Liver (tissue), 9 donors: ENCODE results near the gene USP6NL. TPM values are rescaled to one million over a fixed set of nuclear protein-coding genes. Genes with fewer than 3 reads are reported as not detected.

Source experiments
- DNase-seq: peaks from one replicate; pipeline ENCODE4 v3.0.0-alpha.2; 2017; ENCODE audit warnings: low spot score
- H3K27ac ChIP-seq, 2 donors: one replicate each; pipeline ENCODE4 v1.7.0; 2013; ENCODE audit warnings: inconsistent platforms in 2 of 2, low read length in 2 of 2, control low read depth in 1 of 2, low read depth in 1 of 2, mild to moderate bottlenecking in 1 of 2
- H3K27me3 ChIP-seq, 4 donors: one replicate each; pipeline versions ENCODE4 v1.6.1 to v1.7.0; 2013; ENCODE audit warnings: low read length in 3 of 4, inconsistent platforms in 1 of 4, mild to moderate bottlenecking in 1 of 4, moderate library complexity in 1 of 4; ENCODE audit not compliant: control insufficient read depth in 4 of 4, insufficient read depth in 4 of 4
- H3K36me3 ChIP-seq, 4 donors: one replicate each; pipeline versions ENCODE4 v1.6.1 to v1.7.0; 2013; ENCODE audit warnings: low read length in 3 of 4, mild to moderate bottlenecking in 3 of 4, low read depth in 1 of 4, moderate library complexity in 1 of 4; ENCODE audit not compliant: control insufficient read depth in 4 of 4, insufficient read depth in 3 of 4
- H3K4me1 ChIP-seq, 4 donors: one replicate each; pipeline versions ENCODE4 v1.6.1 to v1.7.0; 2013; ENCODE audit warnings: low read length in 3 of 4, mild to moderate bottlenecking in 3 of 4, moderate library complexity in 1 of 4; ENCODE audit not compliant: control insufficient read depth in 4 of 4, insufficient read depth in 4 of 4
- H3K4me3 ChIP-seq, 3 donors: one replicate each; pipeline versions ENCODE4 v1.6.1 to v1.7.0; 2013; ENCODE audit warnings: low read length in 3 of 3, control low read depth in 1 of 3, low read depth in 1 of 3, mild to moderate bottlenecking in 1 of 3
- H3K9ac ChIP-seq, 2 donors: one replicate each; pipeline ENCODE4 v1.7.0; 2013; ENCODE audit warnings: low read length in 2 of 2, mild to moderate bottlenecking in 2 of 2, moderate library complexity in 2 of 2, control low read depth in 1 of 2, low read depth in 1 of 2
- H3K9me3 ChIP-seq, 4 donors: one replicate each; pipeline versions ENCODE4 v1.6.1 to v1.7.0; 2013; ENCODE audit warnings: low read length in 3 of 4; ENCODE audit not compliant: control insufficient read depth in 4 of 4
- EGR1 ChIP-seq, 2 donors: IDR thresholded peaks; 2 replicates each; pipeline ENCODE4 v1.6.1; 2016 to 2018; ENCODE audit warnings: antibody characterized with exemption in 2 of 2, low read depth in 2 of 2
- FOXA1 ChIP-seq: IDR thresholded peaks from 2 replicates; pipeline ENCODE4 v1.6.1; 2016; ENCODE audit warnings: antibody characterized with exemption
- FOXA2 ChIP-seq: IDR thresholded peaks from 2 replicates; pipeline ENCODE4 v1.6.1; 2016; ENCODE audit warnings: antibody characterized with exemption
- GABPA ChIP-seq, 2 donors: IDR thresholded peaks in 1 of 2; conservative IDR thresholded peaks in 1 of 2; 2 replicates each; pipeline ENCODE4 v1.6.1; 2016; ENCODE audit warnings: antibody characterized with exemption in 2 of 2, mild to moderate bottlenecking in 1 of 2, moderate library complexity in 1 of 2
- HNF4A ChIP-seq, 2 donors: conservative IDR thresholded peaks; 2 replicates each; pipeline ENCODE4 v1.6.1; 2016; ENCODE audit warnings: antibody characterized with exemption in 2 of 2, mild to moderate bottlenecking in 2 of 2
- HNF4G ChIP-seq: IDR thresholded peaks from 2 replicates; pipeline ENCODE4 v1.6.1; 2016; ENCODE audit warnings: antibody characterized with exemption
- JUND ChIP-seq, 2 donors: IDR thresholded peaks; 2 replicates each; pipeline ENCODE4 v1.6.1; 2016; ENCODE audit warnings: antibody characterized with exemption in 2 of 2
- NR2F2 ChIP-seq: IDR thresholded peaks from 2 replicates; pipeline ENCODE4 v1.6.1; 2016; ENCODE audit warnings: antibody characterized with exemption
- RAD21 ChIP-seq, 2 donors: IDR thresholded peaks; 2 replicates each; pipeline ENCODE4 v1.6.1; 2016; ENCODE audit warnings: antibody characterized with exemption in 2 of 2, mild to moderate bottlenecking in 2 of 2
- RXRA ChIP-seq, 2 donors: IDR thresholded peaks; 2 replicates each; pipeline ENCODE4 v1.6.1; 2017 to 2018; ENCODE audit warnings: antibody characterized with exemption in 2 of 2, mild to moderate bottlenecking in 1 of 2
- SP1 ChIP-seq: IDR thresholded peaks from 2 replicates; pipeline ENCODE4 v1.6.1; 2018; ENCODE audit warnings: antibody characterized with exemption, mild to moderate bottlenecking
- TAF1 ChIP-seq: conservative IDR thresholded peaks from 2 replicates; pipeline ENCODE4 v1.6.1; 2016; ENCODE audit warnings: antibody characterized with exemption, mild to moderate bottlenecking
- YY1 ChIP-seq: IDR thresholded peaks from 2 replicates; pipeline ENCODE4 v1.6.1; 2016; ENCODE audit warnings: antibody characterized with exemption, mild to moderate bottlenecking
- WGBS: extraction: QIAGEN DNeasy Blood & Tissue Kit; methylation state at CpG from one replicate; pipeline ENCODE4 v1.1.7; 2013; 5-methylcytosine and 5-hydroxymethylcytosine counted together
- polyA plus RNA-seq, 2 donors: library from polyadenylated mRNA; stranded (reverse) in 1 of 2; unstranded in 1 of 2; fragments of 200-250 nt in 1 of 2; fragments of >200 nt in 1 of 2; fragmentation: Nextera tagmentation in 1 of 2; extraction: Ambion mirVana in 1 of 2; gene quantifications; one replicate each; pipeline versions ENCODE4 v1.2.1 to v1.2.3, GENCODE V29; 2013 to 2015
- total RNA-seq, 2 donors: library from RNA; depleted of rRNA; stranded (reverse); fragments of >200 nt; gene quantifications; one replicate each; pipeline ENCODE4 v1.2.3, GENCODE V29; 2014
- TF ChIP-seq, protein P1 (sequence below): IDR thresholded peaks from 2 replicates; pipeline ENCODE4 v1.6.1; 2016; ENCODE audit warnings: antibody characterized with exemption
- TF ChIP-seq, protein P2 (sequence below): fragments of 150-350 bp; IDR thresholded peaks from 2 replicates; pipeline ENCODE4 v1.5.1; 2017; ENCODE audit warnings: improper control_type of control experiment, low read depth, low read length; ENCODE audit not compliant: missing input control
- TF ChIP-seq, protein P3 (sequence below): IDR thresholded peaks from 2 replicates; pipeline ENCODE4 v1.6.1; 2016; ENCODE audit warnings: antibody characterized with exemption, mild to moderate bottlenecking
- TF ChIP-seq, protein P4 (sequence below): IDR thresholded peaks from 2 replicates; pipeline ENCODE4 v1.6.1; 2016; ENCODE audit warnings: antibody characterized with exemption
- TF ChIP-seq, protein P5 (sequence below): IDR thresholded peaks from 2 replicates; pipeline ENCODE4 v1.6.1; 2016; ENCODE audit warnings: antibody characterized with exemption
- donor health status: healthy.
- donor health status: healthy.
- donor health status: healthy.
- donor health status: healthy.
- donor health status: healthy.

USP6NL gene
- total and polyA plus RNA-seq, 4 donors = 3.8 to 15.0 (median 10.2) TPM

DNA sequence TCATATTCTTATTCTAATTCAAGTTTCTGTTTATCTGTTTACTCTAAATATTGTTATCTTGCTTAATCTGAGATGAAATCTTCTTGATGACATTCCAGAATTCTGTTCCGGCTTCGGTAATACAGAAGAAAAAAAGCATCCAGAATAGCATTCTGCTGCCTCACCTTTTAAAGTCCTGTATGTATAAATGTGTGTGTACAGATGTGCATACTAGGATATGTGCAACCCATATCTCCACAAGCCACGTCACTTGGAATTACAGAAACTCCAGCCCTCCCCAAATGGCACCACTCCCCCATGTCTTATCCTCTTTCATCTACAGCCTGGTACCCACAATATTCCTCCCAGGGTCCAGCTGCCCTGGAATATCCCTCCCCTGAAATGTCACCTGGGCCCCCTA is 27.9 kb upstream of the USP6NL start:
- DNase-seq = no peak
- TF ChIP-seq FOXA1 = no peak
- TF ChIP-seq GABPA (IDR thresholded peaks at IDR 0.05 in 1 of 2, conservative IDR thresholded peaks at IDR 0.05 in 1 of 2) = no peak
- TF ChIP-seq, protein P1, sequence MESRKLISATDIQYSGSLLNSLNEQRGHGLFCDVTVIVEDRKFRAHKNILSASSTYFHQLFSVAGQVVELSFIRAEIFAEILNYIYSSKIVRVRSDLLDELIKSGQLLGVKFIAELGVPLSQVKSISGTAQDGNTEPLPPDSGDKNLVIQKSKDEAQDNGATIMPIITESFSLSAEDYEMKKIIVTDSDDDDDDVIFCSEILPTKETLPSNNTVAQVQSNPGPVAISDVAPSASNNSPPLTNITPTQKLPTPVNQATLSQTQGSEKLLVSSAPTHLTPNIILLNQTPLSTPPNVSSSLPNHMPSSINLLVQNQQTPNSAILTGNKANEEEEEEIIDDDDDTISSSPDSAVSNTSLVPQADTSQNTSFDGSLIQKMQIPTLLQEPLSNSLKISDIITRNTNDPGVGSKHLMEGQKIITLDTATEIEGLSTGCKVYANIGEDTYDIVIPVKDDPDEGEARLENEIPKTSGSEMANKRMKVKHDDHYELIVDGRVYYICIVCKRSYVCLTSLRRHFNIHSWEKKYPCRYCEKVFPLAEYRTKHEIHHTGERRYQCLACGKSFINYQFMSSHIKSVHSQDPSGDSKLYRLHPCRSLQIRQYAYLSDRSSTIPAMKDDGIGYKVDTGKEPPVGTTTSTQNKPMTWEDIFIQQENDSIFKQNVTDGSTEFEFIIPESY = no peak
- no peak for TF ChIP-seq JUND (IDR thresholded peaks at IDR 0.05)
- TF ChIP-seq HNF4A (conservative IDR thresholded peaks at IDR 0.05) = no peak
- TF ChIP-seq NR2F2 = no peak
- TF ChIP-seq YY1 = no peak
- TF ChIP-seq, protein P2, sequence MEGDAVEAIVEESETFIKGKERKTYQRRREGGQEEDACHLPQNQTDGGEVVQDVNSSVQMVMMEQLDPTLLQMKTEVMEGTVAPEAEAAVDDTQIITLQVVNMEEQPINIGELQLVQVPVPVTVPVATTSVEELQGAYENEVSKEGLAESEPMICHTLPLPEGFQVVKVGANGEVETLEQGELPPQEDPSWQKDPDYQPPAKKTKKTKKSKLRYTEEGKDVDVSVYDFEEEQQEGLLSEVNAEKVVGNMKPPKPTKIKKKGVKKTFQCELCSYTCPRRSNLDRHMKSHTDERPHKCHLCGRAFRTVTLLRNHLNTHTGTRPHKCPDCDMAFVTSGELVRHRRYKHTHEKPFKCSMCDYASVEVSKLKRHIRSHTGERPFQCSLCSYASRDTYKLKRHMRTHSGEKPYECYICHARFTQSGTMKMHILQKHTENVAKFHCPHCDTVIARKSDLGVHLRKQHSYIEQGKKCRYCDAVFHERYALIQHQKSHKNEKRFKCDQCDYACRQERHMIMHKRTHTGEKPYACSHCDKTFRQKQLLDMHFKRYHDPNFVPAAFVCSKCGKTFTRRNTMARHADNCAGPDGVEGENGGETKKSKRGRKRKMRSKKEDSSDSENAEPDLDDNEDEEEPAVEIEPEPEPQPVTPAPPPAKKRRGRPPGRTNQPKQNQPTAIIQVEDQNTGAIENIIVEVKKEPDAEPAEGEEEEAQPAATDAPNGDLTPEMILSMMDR = no peak
- TF ChIP-seq EGR1 (IDR thresholded peaks at IDR 0.05; ENCODE audit: low read depth in 2 of 2) = no peak
- TF ChIP-seq, protein P3, sequence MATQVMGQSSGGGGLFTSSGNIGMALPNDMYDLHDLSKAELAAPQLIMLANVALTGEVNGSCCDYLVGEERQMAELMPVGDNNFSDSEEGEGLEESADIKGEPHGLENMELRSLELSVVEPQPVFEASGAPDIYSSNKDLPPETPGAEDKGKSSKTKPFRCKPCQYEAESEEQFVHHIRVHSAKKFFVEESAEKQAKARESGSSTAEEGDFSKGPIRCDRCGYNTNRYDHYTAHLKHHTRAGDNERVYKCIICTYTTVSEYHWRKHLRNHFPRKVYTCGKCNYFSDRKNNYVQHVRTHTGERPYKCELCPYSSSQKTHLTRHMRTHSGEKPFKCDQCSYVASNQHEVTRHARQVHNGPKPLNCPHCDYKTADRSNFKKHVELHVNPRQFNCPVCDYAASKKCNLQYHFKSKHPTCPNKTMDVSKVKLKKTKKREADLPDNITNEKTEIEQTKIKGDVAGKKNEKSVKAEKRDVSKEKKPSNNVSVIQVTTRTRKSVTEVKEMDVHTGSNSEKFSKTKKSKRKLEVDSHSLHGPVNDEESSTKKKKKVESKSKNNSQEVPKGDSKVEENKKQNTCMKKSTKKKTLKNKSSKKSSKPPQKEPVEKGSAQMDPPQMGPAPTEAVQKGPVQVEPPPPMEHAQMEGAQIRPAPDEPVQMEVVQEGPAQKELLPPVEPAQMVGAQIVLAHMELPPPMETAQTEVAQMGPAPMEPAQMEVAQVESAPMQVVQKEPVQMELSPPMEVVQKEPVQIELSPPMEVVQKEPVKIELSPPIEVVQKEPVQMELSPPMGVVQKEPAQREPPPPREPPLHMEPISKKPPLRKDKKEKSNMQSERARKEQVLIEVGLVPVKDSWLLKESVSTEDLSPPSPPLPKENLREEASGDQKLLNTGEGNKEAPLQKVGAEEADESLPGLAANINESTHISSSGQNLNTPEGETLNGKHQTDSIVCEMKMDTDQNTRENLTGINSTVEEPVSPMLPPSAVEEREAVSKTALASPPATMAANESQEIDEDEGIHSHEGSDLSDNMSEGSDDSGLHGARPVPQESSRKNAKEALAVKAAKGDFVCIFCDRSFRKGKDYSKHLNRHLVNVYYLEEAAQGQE = no peak
- TF ChIP-seq, protein P4, sequence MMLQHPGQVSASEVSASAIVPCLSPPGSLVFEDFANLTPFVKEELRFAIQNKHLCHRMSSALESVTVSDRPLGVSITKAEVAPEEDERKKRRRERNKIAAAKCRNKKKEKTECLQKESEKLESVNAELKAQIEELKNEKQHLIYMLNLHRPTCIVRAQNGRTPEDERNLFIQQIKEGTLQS = no peak
- TF ChIP-seq TAF1 = no peak
- TF ChIP-seq RAD21 (IDR thresholded peaks at IDR 0.05) = no peak
- no peak for TF ChIP-seq SP1
- TF ChIP-seq HNF4G = no peak
- no peak for TF ChIP-seq FOXA2
- TF ChIP-seq RXRA (IDR thresholded peaks at IDR 0.05) = no peak
- TF ChIP-seq, protein P5, sequence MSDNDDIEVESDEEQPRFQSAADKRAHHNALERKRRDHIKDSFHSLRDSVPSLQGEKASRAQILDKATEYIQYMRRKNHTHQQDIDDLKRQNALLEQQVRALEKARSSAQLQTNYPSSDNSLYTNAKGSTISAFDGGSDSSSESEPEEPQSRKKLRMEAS = no peak
- no peaks in the 10 kb centered on the region for H3K9me3 ChIP-seq
- no peak overlapping the region for H3K27ac ChIP-seq
- no peak overlapping the region for H3K4me3 ChIP-seq
- no peak overlapping the region for H3K9ac ChIP-seq
- no peaks in the 10 kb centered on the region for H3K36me3 ChIP-seq
- WGBS = 92% methylated on average over 3 of the region's 3 CpGs
- H3K27me3 ChIP-seq = no peaks in the 10 kb centered on the region
- peaks cover 12 to 15% (median 12%) of the 10 kb centered on the region in 4 donors for H3K4me1 ChIP-seq
